Measurements from ENCODE around the gene PIK3R6. TPM values are rescaled to one million over a fixed set of nuclear protein-coding genes. Genes with fewer than 3 reads are reported as not detected.

Gene PIK3R6
- total and polyA plus RNA-seq, 2 of the 13 experiments (the other 11 are each of a cell fraction or from before 2014, with no cell fraction given) = not detected

DNA sequence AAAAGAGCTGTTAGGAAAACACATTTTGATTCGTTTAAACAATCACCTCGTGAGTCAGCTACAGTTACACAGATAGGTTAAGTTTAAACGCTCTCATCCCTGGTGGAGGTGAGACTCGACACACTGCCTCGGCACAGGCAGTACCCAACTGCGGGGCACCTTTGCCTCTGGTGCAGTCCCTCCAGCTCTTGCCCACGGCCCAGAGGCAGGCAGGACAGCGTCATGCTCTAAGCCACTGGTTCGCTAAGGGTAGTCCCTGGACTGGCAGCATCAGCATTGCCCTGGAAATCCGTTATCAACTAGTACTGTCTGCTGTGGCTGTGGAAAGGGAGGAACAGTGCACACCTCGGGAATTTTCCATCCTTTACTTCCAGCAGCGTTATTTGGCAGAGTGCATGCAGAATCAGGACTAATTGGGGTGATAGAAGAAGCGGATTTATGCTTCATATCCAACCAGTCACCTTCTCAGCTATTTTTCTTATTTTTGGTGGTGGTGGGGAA is 3.7 kb upstream of the PIK3R6 start:
- no TSS peak for BruUV-seq (replicated peaks)
- Histone ChIP-seq H3K4me2 (ENCODE audit: low read depth, low read length) (no peak overlapping the region), H3K4me3 (replicated peaks in 1 of 3; ENCODE audit: insufficient read depth in 1 of 3, low read depth in 2 of 3, low read length in 3 of 3) (no peak overlapping the region), H4K20me1 (ENCODE audit: insufficient read depth, low read length) (no peaks in the 10 kb centered on the region), H3K4me1 (ENCODE audit: insufficient read depth, low read length) (peaks cover 27% of the 10 kb centered on the region), H3K9me3 (ENCODE audit: low read length) (no peaks in the 10 kb centered on the region), H3K27me3 (ENCODE audit: control insufficient read depth in 1 of 2, insufficient read depth in 2 of 2, low read length in 2 of 2) (peaks cover 12 to 78% of the 10 kb centered on the region in 2 experiments), H3K79me2 (ENCODE audit: insufficient read depth, low read length) (no peaks in the 10 kb centered on the region), H2AFZ (ENCODE audit: low read length) (no peak overlapping the region), H3K36me3 (replicated peaks in 1 of 2; ENCODE audit: control insufficient read depth in 1 of 2, insufficient read depth in 2 of 2, low read length in 2 of 2) (no peaks in the 10 kb centered on the region), H3K9ac (ENCODE audit: insufficient read depth, low read depth, low read length) (no peak overlapping the region), H3K27ac (ENCODE audit: extremely low read length, insufficient read depth, low read length) (no peak overlapping the region)
- DNase-seq (ENCODE audit: low spot score) = no peak
- no peak for ATAC-seq
- in situ Hi-C loops (cut with HindIII; ENCODE audit: extremely low pct_ligation_motif_present, low pct_unique_long_range_greater_than_20kb) (no loop called here), intact Hi-C loops (cut with micrococcal nuclease; ENCODE audit: unreplicated experiment) (no loop called here)
- ChIA-PET POLR2A (no interaction called here), CTCF (ENCODE audit: low intra/inter-chr PET ratio, low total read pairs) (no interaction called here)
- 35% methylated on average over 7 of the region's 13 CpGs for WGBS (ENCODE audit: low lambda C conversion rate)
- FAIRE-seq = no peak
- TF ChIP-seq SP4 (CRISPR knock-in tag; IDR thresholded peaks at IDR 0.05) = no peak
- TF ChIP-seq PAWR (CRISPR knock-in tag; IDR thresholded peaks at IDR 0.05; ENCODE audit: borderline replicate concordance) = no peak
- TF ChIP-seq ARNT2 (CRISPR knock-in tag; IDR thresholded peaks at IDR 0.05; ENCODE audit: low read depth) = no peak
- TF ChIP-seq SP140L (CRISPR knock-in tag; IDR thresholded peaks at IDR 0.05; ENCODE audit: borderline replicate concordance) = no peak
- TF ChIP-seq ZFP36L1 (CRISPR knock-in tag; IDR thresholded peaks at IDR 0.05) = no peak
- TF ChIP-seq MAFG (CRISPR knock-in tag; IDR thresholded peaks at IDR 0.05) = no peak
- TF ChIP-seq, protein P1, sequence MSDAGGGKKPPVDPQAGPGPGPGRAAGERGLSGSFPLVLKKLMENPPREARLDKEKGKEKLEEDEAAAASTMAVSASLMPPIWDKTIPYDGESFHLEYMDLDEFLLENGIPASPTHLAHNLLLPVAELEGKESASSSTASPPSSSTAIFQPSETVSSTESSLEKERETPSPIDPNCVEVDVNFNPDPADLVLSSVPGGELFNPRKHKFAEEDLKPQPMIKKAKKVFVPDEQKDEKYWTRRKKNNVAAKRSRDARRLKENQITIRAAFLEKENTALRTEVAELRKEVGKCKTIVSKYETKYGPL (CRISPR knock-in tag; IDR thresholded peaks at IDR 0.05) = no peak
- TF ChIP-seq GLI4 (CRISPR knock-in tag; IDR thresholded peaks at IDR 0.05; ENCODE audit: borderline replicate concordance) = no peak
- no peak for TF ChIP-seq ZNF746 (CRISPR knock-in tag; IDR thresholded peaks at IDR 0.05)
- TF ChIP-seq CENPX (CRISPR knock-in tag; IDR thresholded peaks at IDR 0.05) = no peak
- TF ChIP-seq ZFP36L2 (CRISPR knock-in tag; IDR thresholded peaks at IDR 0.05) = no peak
- TF ChIP-seq, protein P2, sequence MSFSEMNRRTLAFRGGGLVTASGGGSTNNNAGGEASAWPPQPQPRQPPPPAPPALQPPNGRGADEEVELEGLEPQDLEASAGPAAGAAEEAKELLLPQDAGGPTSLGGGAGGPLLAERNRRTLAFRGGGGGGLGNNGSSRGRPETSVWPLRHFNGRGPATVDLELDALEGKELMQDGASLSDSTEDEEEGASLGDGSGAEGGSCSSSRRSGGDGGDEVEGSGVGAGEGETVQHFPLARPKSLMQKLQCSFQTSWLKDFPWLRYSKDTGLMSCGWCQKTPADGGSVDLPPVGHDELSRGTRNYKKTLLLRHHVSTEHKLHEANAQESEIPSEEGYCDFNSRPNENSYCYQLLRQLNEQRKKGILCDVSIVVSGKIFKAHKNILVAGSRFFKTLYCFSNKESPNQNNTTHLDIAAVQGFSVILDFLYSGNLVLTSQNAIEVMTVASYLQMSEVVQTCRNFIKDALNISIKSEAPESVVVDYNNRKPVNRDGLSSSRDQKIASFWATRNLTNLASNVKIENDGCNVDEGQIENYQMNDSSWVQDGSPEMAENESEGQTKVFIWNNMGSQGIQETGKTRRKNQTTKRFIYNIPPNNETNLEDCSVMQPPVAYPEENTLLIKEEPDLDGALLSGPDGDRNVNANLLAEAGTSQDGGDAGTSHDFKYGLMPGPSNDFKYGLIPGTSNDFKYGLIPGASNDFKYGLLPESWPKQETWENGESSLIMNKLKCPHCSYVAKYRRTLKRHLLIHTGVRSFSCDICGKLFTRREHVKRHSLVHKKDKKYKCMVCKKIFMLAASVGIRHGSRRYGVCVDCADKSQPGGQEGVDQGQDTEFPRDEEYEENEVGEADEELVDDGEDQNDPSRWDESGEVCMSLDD (CRISPR knock-in tag; IDR thresholded peaks at IDR 0.05; ENCODE audit: borderline replicate concordance) = no peak
- TF ChIP-seq, protein P3, sequence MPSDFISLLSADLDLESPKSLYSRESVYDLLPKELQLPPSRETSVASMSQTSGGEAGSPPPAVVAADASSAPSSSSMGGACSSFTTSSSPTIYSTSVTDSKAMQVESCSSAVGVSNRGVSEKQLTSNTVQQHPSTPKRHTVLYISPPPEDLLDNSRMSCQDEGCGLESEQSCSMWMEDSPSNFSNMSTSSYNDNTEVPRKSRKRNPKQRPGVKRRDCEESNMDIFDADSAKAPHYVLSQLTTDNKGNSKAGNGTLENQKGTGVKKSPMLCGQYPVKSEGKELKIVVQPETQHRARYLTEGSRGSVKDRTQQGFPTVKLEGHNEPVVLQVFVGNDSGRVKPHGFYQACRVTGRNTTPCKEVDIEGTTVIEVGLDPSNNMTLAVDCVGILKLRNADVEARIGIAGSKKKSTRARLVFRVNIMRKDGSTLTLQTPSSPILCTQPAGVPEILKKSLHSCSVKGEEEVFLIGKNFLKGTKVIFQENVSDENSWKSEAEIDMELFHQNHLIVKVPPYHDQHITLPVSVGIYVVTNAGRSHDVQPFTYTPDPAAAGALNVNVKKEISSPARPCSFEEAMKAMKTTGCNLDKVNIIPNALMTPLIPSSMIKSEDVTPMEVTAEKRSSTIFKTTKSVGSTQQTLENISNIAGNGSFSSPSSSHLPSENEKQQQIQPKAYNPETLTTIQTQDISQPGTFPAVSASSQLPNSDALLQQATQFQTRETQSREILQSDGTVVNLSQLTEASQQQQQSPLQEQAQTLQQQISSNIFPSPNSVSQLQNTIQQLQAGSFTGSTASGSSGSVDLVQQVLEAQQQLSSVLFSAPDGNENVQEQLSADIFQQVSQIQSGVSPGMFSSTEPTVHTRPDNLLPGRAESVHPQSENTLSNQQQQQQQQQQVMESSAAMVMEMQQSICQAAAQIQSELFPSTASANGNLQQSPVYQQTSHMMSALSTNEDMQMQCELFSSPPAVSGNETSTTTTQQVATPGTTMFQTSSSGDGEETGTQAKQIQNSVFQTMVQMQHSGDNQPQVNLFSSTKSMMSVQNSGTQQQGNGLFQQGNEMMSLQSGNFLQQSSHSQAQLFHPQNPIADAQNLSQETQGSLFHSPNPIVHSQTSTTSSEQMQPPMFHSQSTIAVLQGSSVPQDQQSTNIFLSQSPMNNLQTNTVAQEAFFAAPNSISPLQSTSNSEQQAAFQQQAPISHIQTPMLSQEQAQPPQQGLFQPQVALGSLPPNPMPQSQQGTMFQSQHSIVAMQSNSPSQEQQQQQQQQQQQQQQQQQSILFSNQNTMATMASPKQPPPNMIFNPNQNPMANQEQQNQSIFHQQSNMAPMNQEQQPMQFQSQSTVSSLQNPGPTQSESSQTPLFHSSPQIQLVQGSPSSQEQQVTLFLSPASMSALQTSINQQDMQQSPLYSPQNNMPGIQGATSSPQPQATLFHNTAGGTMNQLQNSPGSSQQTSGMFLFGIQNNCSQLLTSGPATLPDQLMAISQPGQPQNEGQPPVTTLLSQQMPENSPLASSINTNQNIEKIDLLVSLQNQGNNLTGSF (CRISPR knock-in tag; IDR thresholded peaks at IDR 0.05) = no peak
- TF ChIP-seq MLLT10 (CRISPR knock-in tag; IDR thresholded peaks at IDR 0.05) = no peak
- no peak for TF ChIP-seq ZNF335 (CRISPR knock-in tag; IDR thresholded peaks at IDR 0.05)

All from HepG2 (cell line).